SK-N-SH (cell line): ENCODE data around the gene KARS1. TPM values are rescaled to one million over a fixed set of nuclear protein-coding genes. Genes with fewer than 3 reads are reported as not detected.

Experiments used
- CTCF ChIA-PET: fragments of 300-600, 350-600 bp; formaldehyde crosslinking; extraction: SDS; loops from one replicate; lab custom pipeline; 2021; lab: Yijun Ruan, JAX
- POLR2A ChIA-PET: fragments of 350-600 bp; sonication (Branson Sonifier 250); formaldehyde crosslinking; extraction: SDS; loops from one replicate; lab custom pipeline; 2020; ENCODE audit warnings: antibody characterized with exemption, inconsistent platforms; lab: Yijun Ruan, JAX
- DNase-seq: peaks from one replicate; pipeline ENCODE4 v3.0.0; 2012
- H2AFZ ChIP-seq: fragments of 200-600 bp; sonication (generic); 2 replicates; pipeline ENCODE4 v1.8.1; 2016; ENCODE audit warnings: antibody characterized with exemption, mild to moderate bottlenecking, low read depth
- H3F3A ChIP-seq: fragments of 200-600 bp; sonication (generic); replicated peaks from 2 replicates; pipeline ENCODE3; 2016; ENCODE audit warnings: antibody characterized with exemption, mild to moderate bottlenecking; ENCODE audit not compliant: insufficient read depth
- H3K27ac ChIP-seq, 2 experiments: fragments of 200-500 bp in 1 of 2; fragments of 200-600 bp in 1 of 2; sonication (Bioruptor generic) in 1 of 2; sonication (generic), shearing (Covaris generic) in 1 of 2; 2 replicates each; pipeline versions ENCODE4 v1.5.1 to v1.6.1; 2014 to 2016; ENCODE audit warnings: low read depth in 2 of 2, inconsistent platforms in 1 of 2, low read length in 1 of 2, mild to moderate bottlenecking in 1 of 2, mixed read lengths in 1 of 2
- H3K27me3 ChIP-seq: fragments of 200-600 bp; sonication (generic), shearing (Covaris generic); 2 replicates; pipeline ENCODE4 v1.6.1; 2016; ENCODE audit warnings: mixed run types; ENCODE audit not compliant: insufficient read depth
- H3K36me3 ChIP-seq, 2 experiments: fragments of 200-500 bp in 1 of 2; fragments of 200-600 bp in 1 of 2; sonication (Bioruptor generic) in 1 of 2; sonication (generic) in 1 of 2; replicated peaks in 1 of 2; 2 replicates each; pipeline versions ENCODE3 to v1.5.1; 2014 to 2016; ENCODE audit warnings: low read length in 1 of 2, mild to moderate bottlenecking in 1 of 2; ENCODE audit not compliant: insufficient read depth in 2 of 2, control insufficient read depth in 1 of 2
- H3K4me1 ChIP-seq, 2 experiments: fragments of 200-500 bp in 1 of 2; fragments of 200-600 bp in 1 of 2; sonication (Bioruptor generic) in 1 of 2; sonication (generic), shearing (Covaris generic) in 1 of 2; 2 replicates each; pipeline versions ENCODE4 v1.5.1 to v1.6.1; 2014 to 2016; ENCODE audit warnings: low read depth in 1 of 2, low read length in 1 of 2, mixed run types in 1 of 2; ENCODE audit not compliant: insufficient read depth in 2 of 2, control insufficient read depth in 1 of 2
- H3K4me2 ChIP-seq: fragments of 200-600 bp; sonication (generic), shearing (Covaris generic); 2 replicates; pipeline ENCODE4 v1.6.1; 2017; ENCODE audit warnings: mixed run types
- H3K4me3 ChIP-seq, 2 experiments: fragments of 200-500 bp in 1 of 2; fragments of 200-600 bp in 1 of 2; sonication (Bioruptor generic) in 1 of 2; sonication (generic), shearing (Covaris generic) in 1 of 2; 2 replicates each; pipeline versions ENCODE4 v1.5.1 to v1.8.1; 2014 to 2016; ENCODE audit warnings: low read depth in 2 of 2, inconsistent platforms in 1 of 2, low read length in 1 of 2, mild to moderate bottlenecking in 1 of 2, mixed read lengths in 1 of 2, moderate library complexity in 1 of 2
- H3K79me2 ChIP-seq: fragments of 200-600 bp; sonication (generic); 2 replicates; pipeline ENCODE4 v1.8.1; 2017; ENCODE audit warnings: mild to moderate bottlenecking; ENCODE audit not compliant: insufficient read depth
- H3K9ac ChIP-seq: fragments of 200-600 bp; sonication (generic); 2 replicates; pipeline ENCODE4 v1.6.1; 2017; ENCODE audit warnings: mixed run types
- H3K9me2 ChIP-seq: fragments of 200-600 bp; sonication (generic); 2 replicates; pipeline ENCODE4 v1.6.1; 2017; ENCODE audit warnings: mixed run types
- H3K9me3 ChIP-seq: fragments of 200-600 bp; sonication (generic); 2 replicates; pipeline ENCODE4 v1.6.1; 2017; ENCODE audit warnings: mixed run types, mild to moderate bottlenecking, moderate library complexity
- H4K20me1 ChIP-seq: fragments of 200-600 bp; sonication (generic); 2 replicates; pipeline ENCODE4 v1.6.1; 2017; ENCODE audit warnings: mild to moderate bottlenecking, mixed run types; ENCODE audit not compliant: insufficient read depth
- ELF1 ChIP-seq: IDR thresholded peaks from 2 replicates; pipeline ENCODE4 v1.4.0; 2012
- EP300 ChIP-seq, 2 experiments: IDR thresholded peaks; 2 replicates each; pipeline versions ENCODE4 v1.4.0 to v1.6.1; 2012; ENCODE audit warnings: borderline replicate concordance in 1 of 2, low read depth in 1 of 2, low read length in 1 of 2
- GATA2 ChIP-seq: sonication (generic); formaldehyde crosslinking; IDR thresholded peaks from 2 replicates; pipeline ENCODE4 v1.5.0; 2020; ENCODE audit warnings: mild to moderate bottlenecking, missing genetic modification reagents
- MAX ChIP-seq: IDR thresholded peaks from 2 replicates; pipeline ENCODE4 v1.4.0; 2012; ENCODE audit warnings: low read depth
- MXI1 ChIP-seq: IDR thresholded peaks from 2 replicates; pipeline ENCODE4 v1.6.1; 2012; ENCODE audit warnings: mild to moderate bottlenecking, low read depth, low read length, improper control_type of control experiment
- NRF1 ChIP-seq: IDR thresholded peaks from 2 replicates; pipeline ENCODE4 v1.6.1; 2012; ENCODE audit warnings: low read depth, mild to moderate bottlenecking, low read length
- PBX3 ChIP-seq: IDR thresholded peaks from 2 replicates; pipeline ENCODE4; 2012
- POLR2AphosphoS5 ChIP-seq: IDR thresholded peaks from 2 replicates; pipeline ENCODE4 v1.6.1; 2012; ENCODE audit warnings: low read depth, low read length
- RAD21 ChIP-seq: IDR thresholded peaks from 2 replicates; pipeline ENCODE4 v1.6.1; 2012; ENCODE audit warnings: mild to moderate bottlenecking, low read length
- RCOR1 ChIP-seq: fragments of 150-350 bp; IDR thresholded peaks from 2 replicates; pipeline ENCODE4 v1.6.1; 2017; ENCODE audit warnings: antibody characterized with exemption, low read length
- USF1 ChIP-seq: IDR thresholded peaks from 2 replicates; pipeline ENCODE4 v1.4.0; 2012; ENCODE audit warnings: low read depth, borderline replicate concordance
- YY1 ChIP-seq: IDR thresholded peaks from 2 replicates; pipeline ENCODE4 v1.4.0; 2012; ENCODE audit warnings: low read depth, mild to moderate bottlenecking
- WGBS: methylation state at CpG from one replicate; pipeline ENCODE4 v1.1.6; 2017; ENCODE audit warnings: low lambda C conversion rate; 5-methylcytosine and 5-hydroxymethylcytosine counted together
- polyA plus RNA-seq, 3 experiments: library from polyadenylated mRNA; depleted of rRNA; stranded (reverse); fragments of >200 nt; gene quantifications; 2 replicates each; pipeline ENCODE4 v1.2.3, GENCODE V29; 2012
- TF ChIP-seq, protein P1 (sequence below): IDR thresholded peaks from 2 replicates; pipeline ENCODE4 v1.4.0; 2012; ENCODE audit warnings: low read depth, borderline replicate concordance
- TF ChIP-seq, protein P2 (sequence below): fragments of 200-600 bp; sonication (generic); IDR thresholded peaks from 2 replicates; pipeline ENCODE4 v1.6.1; 2017; ENCODE audit warnings: antibody characterized with exemption, mild to moderate bottlenecking, moderate library complexity
- TF ChIP-seq, protein P3 (sequence below): fragments of 150-350 bp; IDR thresholded peaks from 2 replicates; pipeline ENCODE4 v1.6.1; 2017; ENCODE audit warnings: antibody characterized with exemption, low read length, low read depth, borderline replicate concordance

Gene KARS1
- polyA plus RNA-seq, 1 of the 3 experiments (the other 2 are of a cell fraction): 134 TPM

GRCh38 chr16:75579281-75579834 is 68.1 kb downstream of the KARS1 start (continued):
- TF ChIP-seq USF1: no peak

GRCh38 chr16:75578725-75579124 is 68.7 kb downstream of the KARS1 start:
- Histone ChIP-seq H4K20me1 (no peaks in the 10 kb centered on the region), H3K9me3 (no peaks in the 10 kb centered on the region)
- TF ChIP-seq EP300 (IDR thresholded peaks at IDR 0.05; ENCODE audit: borderline replicate concordance in 1 of 2, low read depth in 1 of 2, low read length in 1 of 2): no peak
- TF ChIP-seq, all 33 proteins: peak for 0
- Histone ChIP-seq H3F3A (no peaks in the 10 kb centered on the region), H3K27ac (no peak overlapping the region), H3K4me1 (no peaks in the 10 kb centered on the region), H3K27me3 (no peaks in the 10 kb centered on the region), H3K9ac (no peak overlapping the region), H2AFZ (no peak overlapping the region), H3K4me2 (no peak overlapping the region), H3K9me2 (no peaks in the 10 kb centered on the region), H3K79me2 (peaks cover 5% of the 10 kb centered on the region; the same call in 1 of the 2 replicates), H3K36me3 (peaks cover 31 to 54% of the 10 kb centered on the region in 2 experiments), H3K4me3 (no peak overlapping the region)
- WGBS: 82% methylated on average over 2 of the region's 2 CpGs
- POLR2A ChIA-PET: no interaction called here
- DNase-seq: no peak
- CTCF ChIA-PET: no interaction called here

DNA sequence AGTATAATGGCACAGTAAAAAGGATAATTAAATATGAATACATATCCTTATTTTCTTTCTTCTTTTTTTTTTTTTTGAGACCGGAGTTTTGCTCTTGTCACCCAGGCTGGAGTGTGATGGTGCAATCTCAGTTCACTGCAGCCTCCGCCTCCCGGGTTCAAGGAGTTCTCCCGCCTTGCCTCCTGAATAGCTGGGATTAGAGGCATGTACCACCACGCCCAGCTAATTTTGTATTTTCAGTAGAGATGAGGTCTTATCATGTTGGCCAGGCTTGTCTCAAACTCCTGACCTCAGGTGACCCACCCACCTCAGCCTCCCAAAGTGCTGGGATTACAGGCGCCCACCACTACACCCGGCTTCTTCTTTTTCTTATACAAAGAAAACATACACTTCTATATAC is 69.3 kb downstream of the KARS1 start:
- Histone ChIP-seq H3K4me2 (no peak overlapping the region), H3K27me3 (no peaks in the 10 kb centered on the region), H3K79me2 (peaks cover 8% of the 10 kb centered on the region), H2AFZ (no peak overlapping the region), H3K27ac (no peak overlapping the region), H3K9ac (no peak overlapping the region), H3K9me3 (no peaks in the 10 kb centered on the region), H3K4me1 (no peaks in the 10 kb centered on the region), H3K9me2 (no peaks in the 10 kb centered on the region), H3F3A (no peaks in the 10 kb centered on the region), H4K20me1 (no peaks in the 10 kb centered on the region)
- DNase-seq: no peak
- CTCF ChIA-PET: no interaction called here
- TF ChIP-seq, protein P1, sequence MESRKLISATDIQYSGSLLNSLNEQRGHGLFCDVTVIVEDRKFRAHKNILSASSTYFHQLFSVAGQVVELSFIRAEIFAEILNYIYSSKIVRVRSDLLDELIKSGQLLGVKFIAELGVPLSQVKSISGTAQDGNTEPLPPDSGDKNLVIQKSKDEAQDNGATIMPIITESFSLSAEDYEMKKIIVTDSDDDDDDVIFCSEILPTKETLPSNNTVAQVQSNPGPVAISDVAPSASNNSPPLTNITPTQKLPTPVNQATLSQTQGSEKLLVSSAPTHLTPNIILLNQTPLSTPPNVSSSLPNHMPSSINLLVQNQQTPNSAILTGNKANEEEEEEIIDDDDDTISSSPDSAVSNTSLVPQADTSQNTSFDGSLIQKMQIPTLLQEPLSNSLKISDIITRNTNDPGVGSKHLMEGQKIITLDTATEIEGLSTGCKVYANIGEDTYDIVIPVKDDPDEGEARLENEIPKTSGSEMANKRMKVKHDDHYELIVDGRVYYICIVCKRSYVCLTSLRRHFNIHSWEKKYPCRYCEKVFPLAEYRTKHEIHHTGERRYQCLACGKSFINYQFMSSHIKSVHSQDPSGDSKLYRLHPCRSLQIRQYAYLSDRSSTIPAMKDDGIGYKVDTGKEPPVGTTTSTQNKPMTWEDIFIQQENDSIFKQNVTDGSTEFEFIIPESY: no peak
- TF ChIP-seq, protein P2, sequence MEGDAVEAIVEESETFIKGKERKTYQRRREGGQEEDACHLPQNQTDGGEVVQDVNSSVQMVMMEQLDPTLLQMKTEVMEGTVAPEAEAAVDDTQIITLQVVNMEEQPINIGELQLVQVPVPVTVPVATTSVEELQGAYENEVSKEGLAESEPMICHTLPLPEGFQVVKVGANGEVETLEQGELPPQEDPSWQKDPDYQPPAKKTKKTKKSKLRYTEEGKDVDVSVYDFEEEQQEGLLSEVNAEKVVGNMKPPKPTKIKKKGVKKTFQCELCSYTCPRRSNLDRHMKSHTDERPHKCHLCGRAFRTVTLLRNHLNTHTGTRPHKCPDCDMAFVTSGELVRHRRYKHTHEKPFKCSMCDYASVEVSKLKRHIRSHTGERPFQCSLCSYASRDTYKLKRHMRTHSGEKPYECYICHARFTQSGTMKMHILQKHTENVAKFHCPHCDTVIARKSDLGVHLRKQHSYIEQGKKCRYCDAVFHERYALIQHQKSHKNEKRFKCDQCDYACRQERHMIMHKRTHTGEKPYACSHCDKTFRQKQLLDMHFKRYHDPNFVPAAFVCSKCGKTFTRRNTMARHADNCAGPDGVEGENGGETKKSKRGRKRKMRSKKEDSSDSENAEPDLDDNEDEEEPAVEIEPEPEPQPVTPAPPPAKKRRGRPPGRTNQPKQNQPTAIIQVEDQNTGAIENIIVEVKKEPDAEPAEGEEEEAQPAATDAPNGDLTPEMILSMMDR: no peak
- TF ChIP-seq GATA2 (CRISPR knock-in tag) (no peak), PBX3 (no peak), RAD21 (no peak), MXI1 (no peak), YY1 (no peak), RCOR1 (no peak), NRF1 (no peak), MAX (no peak), ELF1 (no peak), POLR2AphosphoS5 (no peak)
- TF ChIP-seq, protein P3, sequence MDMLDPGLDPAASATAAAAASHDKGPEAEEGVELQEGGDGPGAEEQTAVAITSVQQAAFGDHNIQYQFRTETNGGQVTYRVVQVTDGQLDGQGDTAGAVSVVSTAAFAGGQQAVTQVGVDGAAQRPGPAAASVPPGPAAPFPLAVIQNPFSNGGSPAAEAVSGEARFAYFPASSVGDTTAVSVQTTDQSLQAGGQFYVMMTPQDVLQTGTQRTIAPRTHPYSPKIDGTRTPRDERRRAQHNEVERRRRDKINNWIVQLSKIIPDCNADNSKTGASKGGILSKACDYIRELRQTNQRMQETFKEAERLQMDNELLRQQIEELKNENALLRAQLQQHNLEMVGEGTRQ: no peak
- TF ChIP-seq, all 33 proteins: peak for 0
- Histone ChIP-seq H3K36me3 (peaks cover 31 to 59% of the 10 kb centered on the region in 2 experiments), H3K4me3 (no peak overlapping the region)
- POLR2A ChIA-PET: no interaction called here
- WGBS: 94% methylated on average over 7 of the region's 7 CpGs
